ENCODE results near the gene ATXN7L1. TPM values are rescaled to one million over a fixed set of nuclear protein-coding genes. Genes with fewer than 3 reads are reported as not detected.

The ATXN7L1 gene
- total and polyA plus RNA-seq, 2 of the 4 experiments (the other 2 are of a cell fraction) = 3.5 to 4.3 TPM

- TF ChIP-seq MAFK (IDR thresholded peaks at IDR 0.05; ENCODE audit: low read depth, low read length) (no peak), SMC3 (IDR thresholded peaks at IDR 0.05; ENCODE audit: low read depth, low read length) (0 out of 2 replicates have a peak, but pooled peaks have one; percentile 21)
These were observed 684 bp upstream of the ATXN7L1 start (continued) for GRCh38 chr7:105876964-105877601.

GRCh38 chr7:105875505-105875904 lies 894 bp downstream of the ATXN7L1 start:
- no TSS peak for BruUV-seq (replicated peaks)
- no peak overlapping the region for H4K5ac ChIP-seq (ENCODE audit: low read depth, low read length)
- peaks cover 9% of the 10 kb centered on the region; the same call in 1 of the 2 replicates for H3K4me1 ChIP-seq (ENCODE audit: control insufficient read depth, insufficient read depth, low read length)
- peaks cover 12% of the 10 kb centered on the region for H3K9me1 ChIP-seq (ENCODE audit: insufficient read depth, low read length)
- peak overlapping the region; percentile 100; the same call in 1 of the 2 replicates for H3K14ac ChIP-seq (replicated peaks; ENCODE audit: low read depth, low read length)
- DNase-seq (no peak), ATAC-seq (ENCODE audit: low read depth) (no peak)
- peak overlapping the region; percentile 98 for H3K9ac ChIP-seq (ENCODE audit: low read depth, low read length)
- H3K36me3 ChIP-seq (ENCODE audit: control insufficient read depth, insufficient read depth, low read length) = peaks cover 2% of the 10 kb centered on the region; the same call in 1 of the 2 replicates
- H2AK9ac ChIP-seq (replicated peaks; ENCODE audit: low read depth, low read length, poor library complexity) = peak overlapping the region; percentile 18
- peak overlapping the region; percentile 95; the same call in 1 of the 2 replicates for H3K4ac ChIP-seq (ENCODE audit: low read depth, low read length)
- dilution Hi-C loops (cut with HindIII; ENCODE audit: low sequenced_read_pairs, unreplicated experiment) (no loop called here), in situ Hi-C loops (cut with MboI; ENCODE audit: low sequenced_read_pairs) (loop anchor here (10.0 kb wide), 1 partner anchor 111 kb away; no protein-coding TSS in a partner anchor), intact Hi-C loops (cut with micrococcal nuclease) (loop anchor here (5.0 to 10.0 kb wide), 3 partner anchors 43 to 279 kb away; no protein-coding TSS in a partner anchor)
- peak overlapping the region; percentile 68 for H3K4me2 ChIP-seq (ENCODE audit: low read depth, low read length)
- no peak overlapping the region for H3K18ac ChIP-seq (ENCODE audit: low read depth, low read length)
- H3K9me3 ChIP-seq (ENCODE audit: control insufficient read depth, insufficient read depth, low read length) = no peaks in the 10 kb centered on the region
- H3K27me3 ChIP-seq (ENCODE audit: control insufficient read depth, insufficient read depth, low read length) = no peaks in the 10 kb centered on the region
- peaks cover 14% of the 10 kb centered on the region; the same call in 1 of the 2 replicates for H4K20me1 ChIP-seq (ENCODE audit: insufficient read depth, low read length)
- CTCF ChIA-PET = no interaction called here
- peak overlapping the region; percentile 85 for H2BK5ac ChIP-seq (ENCODE audit: low read depth, low read length, poor library complexity, severe bottlenecking)
- H2BK20ac ChIP-seq (ENCODE audit: low read depth, low read length) = no peak overlapping the region
- no peak overlapping the region for H4K8ac ChIP-seq (ENCODE audit: low read depth in 2 of 2, low read length in 2 of 2)
- H4K91ac ChIP-seq (ENCODE audit: insufficient read depth, low read depth, low read length) = no peak overlapping the region
- H3K79me1 ChIP-seq (ENCODE audit: low read depth in 1 of 2, low read length in 2 of 2) = peaks cover 20 to 54% of the 10 kb centered on the region in 2 experiments
- H3K27ac ChIP-seq (ENCODE audit: insufficient read depth, low read length) = peak overlapping the region; percentile 3; the same call in 1 of the 2 replicates
- POLR2A ChIA-PET (ENCODE audit: unreplicated experiment) = interaction anchor here (0.6 kb wide), 1 partner anchor 154 kb away, joined by 3 read pairs; no protein-coding TSS in a partner anchor
- H2BK120ac ChIP-seq (ENCODE audit: low read depth, low read length) = no peak overlapping the region
- WGBS, 2 experiments (ENCODE audit: extremely low coverage in 2 of 2, insufficient read length in 1 of 2) = 33% methylated on average over 3 of the region's 4 CpGs; no CpG with 5 or more reads in 1 of the 2 experiments
- 0 out of 2 replicates have a peak overlapping the region, but pooled peaks have one; percentile 27 for H2AK5ac ChIP-seq (ENCODE audit: low read depth, low read length)
- H2AFZ ChIP-seq (replicated peaks; ENCODE audit: low read length, poor library complexity) = no peak overlapping the region
- peak overlapping the region; percentile 23; the same call in 1 of the 3 replicates for H2BK15ac ChIP-seq (ENCODE audit: low read depth, low read length)
- H3K4me3 ChIP-seq (ENCODE audit: insufficient read depth, low read depth, low read length) = peak overlapping the region; percentile 82
- peak overlapping the region; percentile 99; the same call in 1 of the 2 replicates for H3K56ac ChIP-seq (ENCODE audit: extremely low read depth, insufficient read depth, low read length)
- peak overlapping the region; percentile 45; the same call in 1 of the 2 replicates for H3K23ac ChIP-seq (ENCODE audit: low read depth, low read length)
- TF ChIP-seq BHLHE40 (IDR thresholded peaks at IDR 0.05; ENCODE audit: low read depth, low read length) = no peak
- TF ChIP-seq RAD21 (IDR thresholded peaks at IDR 0.05; ENCODE audit: low read length) = no peak
- no peak for TF ChIP-seq NFE2L2 (IDR thresholded peaks at IDR 0.05; ENCODE audit: low read depth, low read length)
- TF ChIP-seq RFX5 (IDR thresholded peaks at IDR 0.05; ENCODE audit: low read depth, low read length) = no peak
- TF ChIP-seq CEBPB (IDR thresholded peaks at IDR 0.05; ENCODE audit: low read depth, low read length) = no peak
- TF ChIP-seq MAZ (IDR thresholded peaks at IDR 0.05; ENCODE audit: borderline replicate concordance, low read depth, low read length) = no peak
- TF ChIP-seq RCOR1 (IDR thresholded peaks at IDR 0.05; ENCODE audit: insufficient replicate concordance, low read length) = no peak
- TF ChIP-seq FOS (IDR thresholded peaks at IDR 0.05; ENCODE audit: low read depth, low read length) = no peak
- TF ChIP-seq MAFK (IDR thresholded peaks at IDR 0.05; ENCODE audit: low read depth, low read length) = no peak
- TF ChIP-seq USF2 (IDR thresholded peaks at IDR 0.05; ENCODE audit: low read depth, low read length) = no peak
- no peak for TF ChIP-seq POLR2A (IDR thresholded peaks at IDR 0.05; ENCODE audit: low read depth, low read length)
- no peak for TF ChIP-seq ELK1 (IDR thresholded peaks at IDR 0.05; ENCODE audit: borderline replicate concordance, low read depth, low read length)
- no peak for TF ChIP-seq CHD1 (IDR thresholded peaks at IDR 0.05; ENCODE audit: low read depth, low read length)
- TF ChIP-seq SMC3 (IDR thresholded peaks at IDR 0.05; ENCODE audit: low read depth, low read length) = no peak

Data from IMR-90 (cell line).